ENCODE data around the gene ALDH5A1.

The ALDH5A1 gene

DNA sequence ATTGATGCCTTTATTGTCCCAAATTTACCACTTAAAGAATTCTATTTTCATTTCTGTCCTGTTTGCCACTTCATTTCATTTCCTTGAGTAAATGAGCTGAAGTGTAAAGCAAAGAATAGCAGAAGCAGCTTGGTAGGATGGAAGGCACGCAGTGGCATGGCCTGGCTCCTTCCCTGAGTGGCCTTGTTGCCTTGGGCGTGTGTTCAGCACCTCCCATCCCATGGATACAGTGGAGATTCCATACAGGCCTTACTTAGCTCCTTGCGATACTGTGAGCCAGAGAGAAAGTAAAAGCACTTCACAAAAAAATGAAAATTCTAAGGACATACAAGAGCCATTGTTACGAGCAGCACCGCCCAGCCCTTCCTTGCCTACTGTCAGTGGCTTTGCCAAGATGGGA, 39.6 kb downstream of the ALDH5A1 start:
- DNase-seq: no peak

DNA sequence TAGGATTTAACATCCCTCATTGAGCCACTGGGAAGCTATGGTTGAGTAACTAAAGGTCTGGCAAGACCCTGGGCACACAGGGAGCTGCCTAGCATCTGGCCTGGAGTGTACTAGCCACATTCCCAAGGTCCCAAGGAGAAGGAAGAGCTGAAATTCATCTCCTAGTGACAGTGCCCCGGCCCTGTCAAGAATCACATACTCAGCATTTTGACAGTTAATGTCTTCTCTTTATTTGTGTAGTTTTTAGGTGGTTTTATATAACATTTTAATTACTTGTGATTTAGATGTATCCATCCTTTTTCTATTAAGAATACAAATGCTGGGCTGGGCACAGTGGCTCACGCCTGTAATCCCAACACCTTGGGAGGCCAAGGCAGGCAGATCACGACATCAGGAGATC, 40.4 kb downstream of the ALDH5A1 start:
- DNase-seq: no peak

- DNase-seq: no peak
These were observed 41.7 kb downstream of the ALDH5A1 start for GRCh38 chr6:24536466-24536865.

GRCh38 chr6:24537082-24537699, 42.4 kb downstream of the ALDH5A1 start:
- no peak for DNase-seq

- no peak for DNase-seq
These were observed 43.1 kb downstream of the ALDH5A1 start for GRCh38 chr6:24537771-24538385.

DNA sequence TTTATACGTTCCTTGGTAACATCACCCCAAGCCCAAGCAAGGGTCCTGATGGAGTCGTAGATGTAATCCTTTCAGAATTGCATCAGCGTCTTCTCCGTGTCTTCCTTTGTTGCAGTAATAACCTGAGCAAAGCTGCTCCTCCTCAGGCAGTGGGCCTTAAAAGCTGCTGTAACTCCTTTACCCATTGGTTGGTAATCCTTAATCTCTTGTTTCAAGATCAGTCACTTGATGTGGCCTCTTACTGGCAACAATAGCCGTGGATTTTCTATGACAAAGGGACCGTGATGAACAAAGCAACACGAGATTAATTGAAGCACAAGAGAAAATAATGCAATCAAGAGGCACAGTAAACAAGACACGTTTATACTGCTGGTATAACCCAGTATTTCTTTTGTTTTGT, 44.6 kb downstream of the ALDH5A1 start:
- no peak for DNase-seq

GRCh38 chr6:24540197-24540596, 45.4 kb downstream of the ALDH5A1 start:
- no peak for DNase-seq

DNA sequence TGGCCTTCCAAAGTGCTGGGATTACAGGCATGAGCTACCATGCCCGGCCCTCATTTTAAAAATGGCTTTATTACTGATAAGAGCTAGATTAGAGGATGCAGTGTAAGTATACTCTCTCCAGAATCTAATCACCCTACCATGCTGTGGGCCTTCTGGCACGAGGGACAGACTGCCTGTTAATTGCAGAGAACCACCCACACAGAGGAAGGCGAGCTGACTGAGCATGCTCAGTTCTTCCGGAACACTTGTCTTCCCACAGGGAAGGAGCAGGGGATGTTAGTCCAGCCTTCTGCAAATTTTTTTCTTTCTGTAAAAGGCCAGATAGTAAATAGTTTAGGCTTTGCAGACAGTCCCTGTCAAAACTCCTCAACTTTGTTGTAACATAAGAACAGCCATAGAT, 48.9 kb downstream of the ALDH5A1 start:
- no peak for DNase-seq

- DNase-seq: no peak
These were observed 50.4 kb downstream of the ALDH5A1 start for GRCh38 chr6:24545183-24545582.

- DNase-seq: no peak
These were observed 50.9 kb downstream of the ALDH5A1 start for GRCh38 chr6:24545691-24546090.

DNA sequence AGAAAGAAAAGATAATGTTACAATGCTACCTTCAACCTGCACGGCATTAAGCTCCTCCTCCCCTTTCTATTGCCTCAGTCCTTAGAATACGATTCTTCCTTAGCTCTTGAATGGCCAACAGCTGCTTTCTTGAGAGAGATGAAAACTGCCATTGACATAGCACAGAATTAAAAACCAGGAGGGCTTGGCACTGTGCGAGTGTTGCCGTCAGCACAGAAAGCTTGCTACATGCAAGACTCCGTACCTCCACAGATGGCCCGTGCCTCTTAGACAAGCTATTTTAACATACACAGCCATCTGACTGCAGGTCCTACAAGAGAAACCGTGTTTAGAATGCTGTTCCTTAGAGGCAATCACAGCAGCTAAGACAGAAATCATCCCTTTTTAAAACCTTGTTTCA, 51.7 kb downstream of the ALDH5A1 start:
- no peak for DNase-seq

DNA sequence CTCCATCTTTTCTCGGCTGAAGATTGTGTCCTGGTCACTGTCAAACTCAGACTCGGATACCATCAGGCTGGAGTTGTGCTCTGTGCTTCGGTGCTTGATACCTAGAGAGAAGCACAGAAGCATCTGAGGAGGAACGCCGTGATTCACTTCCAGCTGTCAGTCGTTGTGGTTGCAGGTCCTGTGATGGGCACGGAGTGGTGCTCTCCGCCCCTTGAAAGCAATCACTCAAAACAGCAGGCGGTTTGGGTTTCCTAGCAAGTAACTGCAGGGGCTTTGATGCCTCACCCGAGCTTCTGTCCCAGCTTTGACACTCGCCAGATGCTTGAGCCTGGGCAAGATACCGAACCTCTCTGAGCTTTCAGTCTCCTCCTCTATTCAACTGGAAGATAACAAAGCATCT, 52.5 kb downstream of the ALDH5A1 start:
- DNase-seq: no peak

- no peak for DNase-seq
These were observed 54.4 kb downstream of the ALDH5A1 start for GRCh38 chr6:24549158-24549557.

GRCh38 chr6:24549674-24550353, 55.0 kb downstream of the ALDH5A1 start:
- peak; percentile 73 for DNase-seq

DNA sequence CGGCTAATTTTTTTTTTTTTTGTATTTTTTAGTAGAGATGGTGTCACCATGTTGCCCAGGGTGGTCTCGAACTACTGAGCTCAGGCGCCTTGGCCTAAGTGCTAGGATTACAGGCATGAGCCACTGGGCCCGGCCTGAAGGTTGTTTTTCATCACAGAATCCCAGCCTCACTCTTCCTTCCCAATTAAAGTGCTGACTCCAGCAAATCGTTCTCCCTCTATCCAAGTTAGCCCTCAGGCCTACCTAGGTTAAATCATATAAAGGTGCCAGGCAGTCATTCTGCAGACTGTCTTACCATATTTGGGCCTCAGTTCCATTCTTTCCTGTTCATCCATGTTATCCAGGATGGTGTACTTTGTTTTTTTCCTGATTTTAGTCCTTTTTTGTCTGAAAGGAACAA, 56.4 kb downstream of the ALDH5A1 start:
- no peak for DNase-seq

GRCh38 chr6:24554474-24554873, 59.7 kb downstream of the ALDH5A1 start:
- no peak for DNase-seq

GRCh38 chr6:24558516-24558915, 63.7 kb downstream of the ALDH5A1 start:
- peak; percentile 14 for DNase-seq

GRCh38 chr6:24564081-24564480, 69.3 kb downstream of the ALDH5A1 start:
- no peak for DNase-seq

DNA sequence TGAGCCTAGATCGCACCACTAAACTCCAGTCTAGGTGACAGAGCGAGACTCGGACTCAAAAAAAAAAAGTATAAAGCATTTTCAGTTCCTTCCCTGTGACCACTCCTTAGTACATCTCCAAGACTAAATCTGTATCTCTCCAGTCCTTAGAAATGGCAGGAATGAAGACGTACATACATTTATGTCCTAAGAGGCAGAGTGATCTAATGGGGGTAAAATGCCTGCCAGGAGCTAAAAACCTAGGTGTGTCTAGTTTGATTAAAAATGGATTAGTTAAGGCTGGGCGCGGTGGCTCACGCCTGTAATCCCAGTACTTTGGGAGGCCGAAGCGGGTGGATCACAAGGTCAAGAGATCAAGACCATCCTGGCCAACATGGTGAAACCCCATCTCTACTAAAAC, 70.4 kb downstream of the ALDH5A1 start:
- DNase-seq: no peak

- DNase-seq: peak; percentile 52
These were observed 71.4 kb downstream of the ALDH5A1 start for GRCh38 chr6:24566020-24566767.

DNA sequence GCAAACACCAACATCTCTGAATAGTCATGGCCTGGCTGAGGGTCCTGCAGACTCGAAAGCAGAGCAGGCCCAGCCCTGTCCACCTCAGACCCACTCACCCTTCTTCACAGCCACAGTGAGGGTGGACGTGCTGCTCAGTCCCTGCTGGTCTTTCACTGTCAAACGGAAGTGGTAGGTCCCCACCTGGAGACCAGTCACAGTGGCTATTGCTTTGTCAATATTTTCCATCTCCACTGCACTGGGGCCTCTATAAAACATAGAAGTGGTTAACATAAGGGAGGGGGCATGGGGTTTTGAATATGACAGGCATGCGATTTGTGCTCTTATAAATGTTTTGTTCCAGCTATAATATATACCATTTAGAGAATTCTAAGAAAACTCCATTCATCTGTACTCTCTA, 73.9 kb downstream of the ALDH5A1 start:
- DNase-seq: peak; percentile 57

DNA sequence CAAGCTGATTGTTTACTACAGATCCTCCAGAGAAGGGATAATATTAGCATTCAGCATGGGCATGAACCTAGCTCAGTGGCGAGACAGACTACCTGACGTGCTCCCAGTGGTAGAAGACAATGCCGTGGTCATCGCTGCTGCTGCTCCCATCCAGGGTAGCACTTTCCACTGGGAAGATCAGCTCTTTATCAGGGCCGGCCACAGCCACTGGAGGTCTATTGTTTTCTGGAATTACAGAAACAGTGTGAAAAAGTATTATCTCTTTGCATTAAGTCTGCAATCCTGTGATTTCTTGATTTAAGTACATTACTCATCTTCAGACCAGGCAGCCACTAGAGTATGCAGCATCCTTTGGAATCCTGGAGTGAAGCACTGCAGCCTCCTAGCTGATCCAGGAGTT, 75.0 kb downstream of the ALDH5A1 start:
- no peak for DNase-seq

DNA sequence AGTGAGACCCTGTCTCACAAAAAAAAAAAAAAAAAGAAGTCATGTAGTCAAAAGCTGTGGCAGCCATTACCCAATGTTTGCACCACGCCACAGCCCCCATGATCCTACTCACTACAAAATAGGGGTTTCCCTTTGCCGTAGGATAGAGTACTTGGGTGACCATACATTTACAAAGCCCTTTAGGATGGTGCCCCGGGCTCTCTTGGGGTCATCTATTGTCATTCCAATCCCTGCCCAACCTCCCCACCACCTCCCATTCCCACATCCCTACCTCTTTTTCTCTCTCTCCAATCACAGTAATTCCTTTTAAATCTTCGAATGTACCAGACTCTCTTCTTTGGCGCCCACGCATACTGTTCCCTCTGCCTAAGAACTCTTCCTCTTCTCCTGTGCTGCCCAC, 76.6 kb downstream of the ALDH5A1 start:
- no peak for DNase-seq

- no peak for DNase-seq
These were observed 80.0 kb downstream of the ALDH5A1 start for GRCh38 chr6:24574809-24575208.
